ENCODE data around the gene EN2.

DNA sequence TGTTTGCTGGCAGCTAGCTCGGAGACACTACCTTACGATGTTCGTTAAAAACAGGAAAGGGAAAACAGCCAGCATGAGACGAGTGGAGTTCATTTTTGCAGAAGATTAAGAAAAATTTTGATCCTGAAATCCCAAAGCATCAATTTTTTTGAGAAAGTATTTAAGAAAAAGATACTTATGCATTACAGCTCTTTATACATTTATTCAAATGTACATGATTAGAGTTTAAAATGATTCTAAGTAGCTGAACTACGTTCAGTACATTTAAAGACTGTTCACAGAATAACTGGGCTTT is 53.7 kb downstream of the EN2 start:
- TF ChIP-seq TEAD4 (IDR thresholded peaks at IDR 0.05) (no peak), FOXM1 (IDR thresholded peaks at IDR 0.05; ENCODE audit: borderline replicate concordance, low read depth) (no peak), CEBPB (IDR thresholded peaks at IDR 0.05) (no peak), EP300 (IDR thresholded peaks at IDR 0.05; ENCODE audit: borderline replicate concordance) (no peak)
- TF ChIP-seq, protein P1, sequence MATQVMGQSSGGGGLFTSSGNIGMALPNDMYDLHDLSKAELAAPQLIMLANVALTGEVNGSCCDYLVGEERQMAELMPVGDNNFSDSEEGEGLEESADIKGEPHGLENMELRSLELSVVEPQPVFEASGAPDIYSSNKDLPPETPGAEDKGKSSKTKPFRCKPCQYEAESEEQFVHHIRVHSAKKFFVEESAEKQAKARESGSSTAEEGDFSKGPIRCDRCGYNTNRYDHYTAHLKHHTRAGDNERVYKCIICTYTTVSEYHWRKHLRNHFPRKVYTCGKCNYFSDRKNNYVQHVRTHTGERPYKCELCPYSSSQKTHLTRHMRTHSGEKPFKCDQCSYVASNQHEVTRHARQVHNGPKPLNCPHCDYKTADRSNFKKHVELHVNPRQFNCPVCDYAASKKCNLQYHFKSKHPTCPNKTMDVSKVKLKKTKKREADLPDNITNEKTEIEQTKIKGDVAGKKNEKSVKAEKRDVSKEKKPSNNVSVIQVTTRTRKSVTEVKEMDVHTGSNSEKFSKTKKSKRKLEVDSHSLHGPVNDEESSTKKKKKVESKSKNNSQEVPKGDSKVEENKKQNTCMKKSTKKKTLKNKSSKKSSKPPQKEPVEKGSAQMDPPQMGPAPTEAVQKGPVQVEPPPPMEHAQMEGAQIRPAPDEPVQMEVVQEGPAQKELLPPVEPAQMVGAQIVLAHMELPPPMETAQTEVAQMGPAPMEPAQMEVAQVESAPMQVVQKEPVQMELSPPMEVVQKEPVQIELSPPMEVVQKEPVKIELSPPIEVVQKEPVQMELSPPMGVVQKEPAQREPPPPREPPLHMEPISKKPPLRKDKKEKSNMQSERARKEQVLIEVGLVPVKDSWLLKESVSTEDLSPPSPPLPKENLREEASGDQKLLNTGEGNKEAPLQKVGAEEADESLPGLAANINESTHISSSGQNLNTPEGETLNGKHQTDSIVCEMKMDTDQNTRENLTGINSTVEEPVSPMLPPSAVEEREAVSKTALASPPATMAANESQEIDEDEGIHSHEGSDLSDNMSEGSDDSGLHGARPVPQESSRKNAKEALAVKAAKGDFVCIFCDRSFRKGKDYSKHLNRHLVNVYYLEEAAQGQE (IDR thresholded peaks at IDR 0.05; ENCODE audit: low read depth), result no peak

Data from Ishikawa (cell line).